Fibroblast of lung (primary cell): ENCODE results near the gene CD101.

Source experiments
- EZH2 ChIP-seq: IDR thresholded peaks from 2 replicates; pipeline ENCODE4 v1.5.1; 2012; ENCODE audit warnings: low read length, control low read depth, mild to moderate bottlenecking; ENCODE audit errors: missing control alignments
- TF ChIP-seq, protein P1 (sequence below), 2 donors: IDR thresholded peaks in 1 of 2; conservative IDR thresholded peaks in 1 of 2; 1 replicate in 1 of 2; 2 replicates in 1 of 2; pipeline ENCODE4 v1.5.1; 2011 to 2012; ENCODE audit warnings: low read length in 2 of 2, control low read depth in 1 of 2, inconsistent platforms in 1 of 2, low read depth in 1 of 2, mild to moderate bottlenecking in 1 of 2

DNA sequence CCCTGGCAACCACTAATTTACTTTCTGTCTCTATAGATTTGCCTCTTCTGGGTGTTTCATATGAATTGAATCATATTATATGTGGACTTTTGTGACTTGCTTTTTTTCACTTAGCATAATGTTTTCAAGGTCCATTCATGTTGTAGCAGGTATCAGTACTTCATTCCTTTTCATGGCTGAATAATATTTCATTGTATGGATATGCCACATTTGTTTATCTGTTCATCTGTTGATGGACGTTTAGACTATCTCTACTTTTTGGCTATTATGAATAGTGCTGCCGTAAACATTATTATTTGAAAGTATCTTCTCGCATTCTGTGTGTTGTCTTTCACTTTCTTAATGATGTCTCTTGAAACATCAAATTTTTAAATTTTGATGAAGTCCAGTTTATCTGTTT is 32.8 kb upstream of the CD101 start:
- TF ChIP-seq, protein P1, sequence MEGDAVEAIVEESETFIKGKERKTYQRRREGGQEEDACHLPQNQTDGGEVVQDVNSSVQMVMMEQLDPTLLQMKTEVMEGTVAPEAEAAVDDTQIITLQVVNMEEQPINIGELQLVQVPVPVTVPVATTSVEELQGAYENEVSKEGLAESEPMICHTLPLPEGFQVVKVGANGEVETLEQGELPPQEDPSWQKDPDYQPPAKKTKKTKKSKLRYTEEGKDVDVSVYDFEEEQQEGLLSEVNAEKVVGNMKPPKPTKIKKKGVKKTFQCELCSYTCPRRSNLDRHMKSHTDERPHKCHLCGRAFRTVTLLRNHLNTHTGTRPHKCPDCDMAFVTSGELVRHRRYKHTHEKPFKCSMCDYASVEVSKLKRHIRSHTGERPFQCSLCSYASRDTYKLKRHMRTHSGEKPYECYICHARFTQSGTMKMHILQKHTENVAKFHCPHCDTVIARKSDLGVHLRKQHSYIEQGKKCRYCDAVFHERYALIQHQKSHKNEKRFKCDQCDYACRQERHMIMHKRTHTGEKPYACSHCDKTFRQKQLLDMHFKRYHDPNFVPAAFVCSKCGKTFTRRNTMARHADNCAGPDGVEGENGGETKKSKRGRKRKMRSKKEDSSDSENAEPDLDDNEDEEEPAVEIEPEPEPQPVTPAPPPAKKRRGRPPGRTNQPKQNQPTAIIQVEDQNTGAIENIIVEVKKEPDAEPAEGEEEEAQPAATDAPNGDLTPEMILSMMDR (conservative IDR thresholded peaks at IDR 0.05 in 1 of 2, IDR thresholded peaks at IDR 0.05 in 1 of 2; ENCODE audit: low read depth in 1 of 2, low read length in 2 of 2), result no peak
- TF ChIP-seq EZH2, result no peak
